Fibroblast of mammary gland (primary cell): ENCODE measurements around the gene ADAMTS4.
A peak's percentile ranks its signal among the peaks of the same experiment; 100 is the strongest.

Experiments
- DNase-seq: peaks from one replicate; pipeline ENCODE4 v3.0.0-alpha.2; 2010; ENCODE audit warnings: low read depth
- H3K4me3 ChIP-seq: 2 replicates; pipeline ENCODE4 v1.5.1; 2011; ENCODE audit warnings: low read depth, mild to moderate bottlenecking, low read length, moderate library complexity; ENCODE audit not compliant: control insufficient read depth
- CTCF ChIP-seq: conservative IDR thresholded peaks from 2 replicates; pipeline ENCODE4 v1.5.1; 2011; ENCODE audit warnings: low read depth, low read length, inconsistent platforms; ENCODE audit not compliant: control insufficient read depth, insufficient read depth

ADAMTS4 gene

GRCh38 chr1:161177936-161178244, 21.0 kb downstream of the ADAMTS4 start:
- DNase-seq: no peak
- TF ChIP-seq CTCF: no peak
- H3K4me3 ChIP-seq: peak overlapping the region; percentile 96

- peak within 1 kb of the TSS; percentile 96 for H3K4me3 ChIP-seq
- TF ChIP-seq CTCF: no peak
- DNase-seq: peak; percentile 78
These were observed 21.5 kb downstream of the ADAMTS4 start, which contains the start of gene B4GALT3 for GRCh38 chr1:161177112-161177935. Gene B4GALT3, minus strand, starts transcription at chr1:161177507. Its CDS starts 1,447 bp downstream, at chr1:161176060.

- TF ChIP-seq CTCF: no peak
- DNase-seq: no peak
- H3K4me3 ChIP-seq: peak overlapping the region; percentile 96
These were observed 22.3 kb downstream of the ADAMTS4 start for GRCh38 chr1:161176468-161177111.

- no peak for TF ChIP-seq CTCF
- peak overlapping the region; percentile 96 for H3K4me3 ChIP-seq
- no peak for DNase-seq
These were observed 22.9 kb downstream of the ADAMTS4 start for GRCh38 chr1:161175771-161176453.

- no peak for DNase-seq
- H3K4me3 ChIP-seq: no peak overlapping the region
- no peak for TF ChIP-seq CTCF
These were observed 23.9 kb downstream of the ADAMTS4 start for GRCh38 chr1:161174911-161175310.

GRCh38 chr1:161173711-161174110, 25.1 kb downstream of the ADAMTS4 start:
- no peak for TF ChIP-seq CTCF
- H3K4me3 ChIP-seq: no peak overlapping the region
- no peak for DNase-seq
